ENCODE data around the gene NDUFS3.

The NDUFS3 gene

GRCh38 chr11:47591764-47592163 lies 12.9 kb downstream of the NDUFS3 start:
- DNase-seq, result no peak

DNA sequence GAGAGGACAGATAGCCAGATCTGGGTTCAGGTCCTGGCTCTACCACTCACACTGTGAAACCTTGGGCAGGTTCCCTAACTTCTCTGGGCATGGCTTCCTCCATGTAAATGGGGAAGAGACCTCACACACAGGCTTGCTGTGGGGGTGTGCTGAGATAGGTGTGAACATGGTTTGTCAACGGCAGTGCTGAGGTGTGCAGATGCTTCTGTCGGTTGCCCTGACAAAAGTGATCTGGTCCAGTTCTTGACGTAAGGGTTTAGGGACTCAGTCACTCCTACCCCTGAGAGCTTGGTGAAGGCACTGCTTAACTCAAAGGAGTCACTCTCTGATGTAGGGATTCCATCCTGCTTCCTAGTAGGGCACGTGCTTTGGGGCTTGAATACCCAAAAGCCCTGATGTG lies 13.4 kb downstream of the NDUFS3 start:
- no peak for DNase-seq

- no peak for DNase-seq
Observed at GRCh38 chr11:47592970-47593369, 14.1 kb downstream of the NDUFS3 start.

- DNase-seq, result no peak
Observed at GRCh38 chr11:47593492-47593933, 14.6 kb downstream of the NDUFS3 start.

- DNase-seq, result no peak
Observed at GRCh38 chr11:47593934-47594855, 15.3 kb downstream of the NDUFS3 start, which contains the start of gene C1QTNF4. Gene C1QTNF4 (minus strand): TSS chr11:47594411. CDS start chr11:47590810, 3,601 bp downstream.

GRCh38 chr11:47595029-47595428 lies 16.2 kb downstream of the NDUFS3 start:
- DNase-seq, result no peak

GRCh38 chr11:47595967-47596366 lies 17.1 kb downstream of the NDUFS3 start:
- DNase-seq, result no peak

DNA sequence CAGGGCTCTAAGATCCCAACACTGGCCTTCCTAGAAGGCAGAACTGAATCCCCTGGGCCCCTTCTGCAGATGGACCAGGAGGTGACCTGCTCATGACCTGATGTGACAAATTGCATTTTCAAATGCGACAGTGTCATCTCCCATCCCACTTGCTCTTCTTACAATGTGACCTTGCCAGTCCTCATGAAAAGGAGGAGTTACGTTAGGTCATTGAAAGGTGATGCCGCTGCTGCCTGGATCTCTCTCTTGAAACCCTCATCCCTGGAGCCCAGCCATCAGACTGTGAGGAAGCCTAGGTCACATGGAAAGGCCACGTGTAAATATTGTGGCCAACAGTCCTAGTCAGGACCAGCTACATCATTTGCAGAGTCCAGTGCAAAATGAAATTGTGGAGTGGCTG lies 21.0 kb downstream of the NDUFS3 start:
- DNase-seq, result no peak

DNA sequence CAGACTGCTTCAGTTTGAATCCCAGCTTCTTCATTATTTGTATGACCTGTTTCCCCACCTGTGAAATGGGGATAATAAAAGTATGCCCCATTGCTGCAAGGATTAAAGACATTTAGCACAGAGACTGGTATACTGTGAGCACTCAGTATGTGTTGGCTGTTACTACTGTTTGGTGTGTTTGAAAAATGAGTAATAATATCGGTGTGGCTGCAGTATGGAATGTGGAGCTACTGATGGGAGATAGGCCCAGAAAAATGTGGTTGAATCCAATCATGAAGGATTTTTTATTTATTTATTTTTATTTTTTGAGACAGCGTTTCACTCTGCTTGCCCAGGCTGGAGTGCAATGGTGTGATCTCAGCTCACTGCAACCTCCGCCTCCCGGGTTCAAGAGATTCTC lies 24.4 kb downstream of the NDUFS3 start:
- DNase-seq, result no peak

GRCh38 chr11:47605921-47606320 lies 27.0 kb downstream of the NDUFS3 start:
- no peak for DNase-seq

GRCh38 chr11:47606731-47607130 lies 27.9 kb downstream of the NDUFS3 start:
- no peak for DNase-seq

DNA sequence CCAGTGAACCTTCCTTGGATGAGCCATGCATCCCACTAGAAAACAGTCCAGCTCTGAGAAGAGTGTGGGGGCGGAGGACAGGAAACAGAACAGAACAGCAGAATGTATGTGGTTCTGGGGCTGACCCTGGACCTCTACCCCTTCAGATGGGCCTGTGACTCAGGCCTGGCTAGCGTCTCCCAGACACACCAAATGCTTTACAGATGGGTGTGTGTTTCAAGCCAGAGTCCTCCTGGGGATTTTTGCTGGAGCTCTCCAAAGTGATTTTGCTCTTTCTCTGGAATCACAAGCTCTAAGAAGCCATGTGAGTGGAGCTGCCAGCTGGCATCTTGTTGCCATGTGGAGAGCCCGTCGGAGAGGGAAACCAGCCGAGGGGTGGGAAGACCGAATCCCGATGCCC lies 28.5 kb downstream of the NDUFS3 start:
- no peak for DNase-seq

- DNase-seq, result no peak
Observed at GRCh38 chr11:47609675-47610074, 30.8 kb downstream of the NDUFS3 start.

DNA sequence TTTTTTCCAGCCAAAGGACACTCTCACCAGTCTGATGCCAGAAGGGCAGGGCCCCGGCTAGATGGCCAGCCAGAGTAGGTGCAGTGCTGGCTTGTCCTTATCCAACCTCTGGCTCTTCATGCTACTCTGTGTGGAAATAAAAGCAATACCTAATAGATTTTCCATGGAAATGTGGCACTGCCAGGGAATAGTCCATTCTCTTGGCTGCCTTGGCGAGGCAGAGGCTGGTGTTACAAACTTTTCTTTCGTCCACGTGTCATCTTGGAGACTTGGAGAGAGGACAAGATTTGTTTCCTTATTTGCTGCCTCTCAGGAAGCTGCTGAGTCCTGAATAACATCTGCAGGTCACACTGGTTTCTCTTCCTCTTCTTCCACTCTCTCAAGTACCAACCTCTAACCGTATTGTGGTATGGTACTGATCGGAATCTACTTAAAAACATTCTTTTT lies 32.5 kb downstream of the NDUFS3 start:
- DNase-seq, result no peak

GRCh38 chr11:47615249-47615648 lies 36.4 kb downstream of the NDUFS3 start:
- DNase-seq, result no peak

- DNase-seq, result no peak
Observed at GRCh38 chr11:47616726-47617416, 38.0 kb downstream of the NDUFS3 start.

GRCh38 chr11:47617417-47617809 lies 38.5 kb downstream of the NDUFS3 start:
- DNase-seq, result no peak

- no peak for DNase-seq
Observed at GRCh38 chr11:47620836-47621378, 42.0 kb downstream of the NDUFS3 start.

GRCh38 chr11:47626234-47626633 lies 47.4 kb downstream of the NDUFS3 start:
- no peak for DNase-seq

DNA sequence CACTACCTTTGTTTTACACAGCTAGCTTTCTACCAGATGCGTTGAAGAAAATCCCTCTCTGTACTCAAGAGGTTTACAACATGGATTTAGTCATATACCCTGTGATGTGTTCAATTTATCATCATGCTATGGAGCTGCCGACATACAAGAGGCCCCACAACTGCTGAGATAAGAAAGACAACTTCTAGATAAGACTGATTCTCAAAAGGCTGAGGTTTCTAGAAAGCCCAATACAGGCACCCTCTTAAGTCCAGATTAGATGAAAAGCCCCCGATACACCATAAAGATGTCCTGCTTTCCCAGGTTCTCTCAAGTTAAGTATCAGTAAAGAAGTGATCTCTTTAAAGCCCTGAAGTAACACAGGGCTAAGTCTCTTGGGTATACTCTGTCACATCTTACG lies 49.2 kb downstream of the NDUFS3 start:
- no peak for DNase-seq

DNA sequence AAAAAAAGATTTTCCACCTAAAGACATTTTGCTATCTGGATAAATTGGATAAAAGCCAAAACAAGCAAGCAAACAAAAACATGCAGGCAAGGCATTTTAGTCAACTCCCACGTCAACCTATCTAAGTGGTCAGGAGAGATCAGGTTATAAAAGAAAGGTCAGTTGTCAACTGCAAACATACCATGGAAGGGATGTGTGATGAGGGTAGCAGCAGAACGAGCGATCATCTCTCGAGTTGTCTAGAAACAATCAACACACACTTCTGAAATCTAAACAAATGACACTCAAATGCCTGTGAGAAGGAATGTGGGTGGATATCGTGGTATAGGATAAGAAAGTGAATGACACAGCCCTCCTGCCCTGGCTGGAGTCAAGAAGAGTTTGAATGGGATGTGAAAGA lies 52.6 kb downstream of the NDUFS3 start:
- no peak for DNase-seq
